ENCODE measurements around the gene COL27A1.

GRCh38 chr9:114238472-114238871 is 83.1 kb downstream of the COL27A1 start:
- TF ChIP-seq RAD21 (IDR thresholded peaks at IDR 0.05; ENCODE audit: low read length) (no peak), SIN3A (IDR thresholded peaks at IDR 0.05; ENCODE audit: borderline replicate concordance, low read depth, low read length) (no peak), RFX5 (IDR thresholded peaks at IDR 0.05; ENCODE audit: low read length) (no peak), CTCF (IDR thresholded peaks at IDR 0.05) (no peak)
